Fibroblast of skin of left biceps (primary cell): ENCODE data around the gene DLGAP4.
"Not testable (repeated sequence)": the region's sequence is repeated elsewhere in the genome, so short reads cannot be mapped to it uniquely, and the experiment has no call there.

Source experiments
- DNase-seq, 2 experiments: peaks; one replicate each; pipeline ENCODE4 v3.0.0-alpha.2; 2013; ENCODE audit warnings: low read depth in 2 of 2

DLGAP4 gene

GRCh38 chr20:36541227-36541767 lies 235.2 kb downstream of the DLGAP4 start, which contains the start of gene MYL9:
Gene MYL9 (plus strand): TSS chr20:36541519. CDS start chr20:36544885, 3,366 bp downstream.
- peak; percentile 51 to 54 for DNase-seq

- DNase-seq, result no peak
Measured at GRCh38 chr20:36541768-36542488, 235.8 kb downstream of the DLGAP4 start.

GRCh38 chr20:36542516-36543183 lies 236.5 kb downstream of the DLGAP4 start:
- DNase-seq, result no peak

DNA sequence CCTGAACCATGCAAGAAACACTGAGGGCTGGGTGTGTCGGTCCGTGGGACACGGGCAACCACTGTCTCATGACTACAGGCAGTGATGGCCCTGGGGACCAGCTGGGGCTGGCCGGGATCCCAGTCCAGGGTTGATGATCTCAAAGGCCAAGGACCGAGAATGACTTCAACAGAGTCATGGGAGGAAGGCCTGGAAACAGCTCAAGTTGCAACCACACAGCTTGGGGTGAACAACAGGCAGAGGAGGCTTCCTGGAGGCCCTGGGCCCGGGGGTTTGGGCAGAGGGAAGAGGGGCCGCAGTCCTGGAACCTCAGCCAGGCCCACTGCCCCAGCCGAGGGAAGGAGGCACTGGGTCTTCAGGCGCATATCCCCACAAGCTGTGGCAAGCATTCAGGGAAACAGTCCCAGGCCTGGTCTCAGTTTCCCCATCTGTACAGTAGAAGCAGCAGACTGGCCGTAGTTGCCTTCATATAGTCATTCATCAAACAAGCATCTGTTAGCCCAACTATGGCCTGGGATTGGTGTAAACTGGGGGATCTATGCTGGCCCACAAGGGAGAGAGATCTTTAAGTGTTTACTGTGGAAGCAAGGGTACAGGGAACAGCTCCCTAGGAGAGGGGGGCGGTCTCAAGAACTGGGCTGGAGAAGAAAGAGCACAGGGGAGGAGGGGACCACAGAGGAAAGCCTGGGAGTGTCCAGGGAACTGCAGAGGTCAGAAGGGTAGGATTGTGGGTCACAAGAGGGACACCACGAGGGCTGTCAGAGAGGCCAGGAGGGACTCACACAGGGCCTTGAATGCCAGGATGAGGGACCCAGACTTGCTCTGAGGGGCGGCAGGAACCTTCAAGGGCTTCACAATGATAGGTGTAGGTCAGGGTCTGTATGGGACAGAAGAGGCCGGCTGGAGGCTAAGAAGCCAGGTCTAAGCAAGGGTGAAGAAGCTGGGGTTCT lies 237.3 kb downstream of the DLGAP4 start:
- DNase-seq, result no peak

DNA sequence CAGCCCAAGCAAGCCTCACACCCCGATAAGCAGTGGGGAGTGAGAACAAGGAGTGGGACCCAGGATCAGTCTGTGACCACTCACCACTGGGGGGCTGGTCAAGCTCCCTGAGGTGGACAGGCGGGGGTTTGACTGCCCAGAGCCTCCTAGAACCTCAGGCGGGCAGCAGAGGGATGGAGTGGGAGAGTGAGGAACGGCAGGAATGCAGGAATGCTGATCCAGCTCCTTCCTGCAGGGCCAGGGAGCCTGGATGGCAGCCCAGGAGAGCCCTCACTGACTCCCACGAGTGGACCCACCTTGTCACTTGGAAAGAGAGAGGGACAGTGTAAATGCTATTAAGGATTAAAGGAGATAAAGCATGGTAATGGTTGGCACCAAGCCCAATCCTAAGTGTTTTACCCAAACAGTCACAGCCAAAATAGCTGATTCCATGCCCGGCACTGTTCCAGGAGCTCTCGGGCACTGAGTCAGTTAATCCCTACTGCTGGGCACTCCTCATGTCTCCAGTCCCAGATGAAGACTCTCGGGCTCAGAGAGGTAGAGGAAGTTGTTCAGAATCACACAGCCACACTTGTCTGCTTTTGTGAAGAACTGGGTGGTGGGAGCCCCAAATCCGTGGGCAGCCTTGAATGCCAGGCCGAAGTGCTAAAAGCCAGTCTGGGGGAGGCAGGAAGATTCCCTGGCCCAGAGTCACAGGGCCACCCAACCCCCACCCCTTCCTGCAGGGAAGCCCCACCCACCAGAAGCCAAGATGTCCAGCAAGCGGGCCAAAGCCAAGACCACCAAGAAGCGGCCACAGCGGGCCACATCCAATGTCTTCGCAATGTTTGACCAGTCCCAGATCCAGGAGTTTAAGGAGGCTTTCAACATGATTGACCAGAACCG lies 238.2 kb downstream of the DLGAP4 start:
- DNase-seq, result no peak

DNA sequence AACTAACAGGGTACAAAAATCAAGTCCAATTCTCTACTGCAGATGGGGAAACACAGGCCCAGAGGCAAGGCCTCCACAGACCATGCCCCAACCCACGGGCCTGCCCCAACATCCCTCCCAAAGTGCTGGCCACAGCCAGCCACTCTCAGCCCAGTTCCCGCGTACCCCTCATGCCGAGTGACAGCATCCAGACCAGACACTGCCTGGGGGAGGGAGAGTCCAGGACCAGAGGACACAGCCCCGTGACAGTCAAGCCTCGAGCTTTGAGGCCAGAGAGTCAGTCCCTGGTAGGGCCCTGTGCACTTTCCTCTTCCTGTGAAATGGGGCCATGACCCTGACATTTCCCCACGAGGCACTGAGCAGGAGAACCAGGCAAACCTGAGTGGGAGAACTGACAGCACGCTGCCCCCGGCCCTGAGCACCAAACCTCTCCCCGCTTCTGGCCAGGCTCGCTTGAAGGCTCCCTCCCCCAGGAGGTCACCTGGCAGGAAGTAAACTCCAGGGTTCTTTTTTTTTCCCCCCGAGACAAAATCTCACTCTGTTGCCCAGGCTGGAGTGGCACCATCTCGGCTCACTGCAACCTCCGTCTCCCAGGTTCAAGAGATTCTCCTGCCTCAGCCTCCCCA lies 240.1 kb downstream of the DLGAP4 start:
- no peak for DNase-seq

DNA sequence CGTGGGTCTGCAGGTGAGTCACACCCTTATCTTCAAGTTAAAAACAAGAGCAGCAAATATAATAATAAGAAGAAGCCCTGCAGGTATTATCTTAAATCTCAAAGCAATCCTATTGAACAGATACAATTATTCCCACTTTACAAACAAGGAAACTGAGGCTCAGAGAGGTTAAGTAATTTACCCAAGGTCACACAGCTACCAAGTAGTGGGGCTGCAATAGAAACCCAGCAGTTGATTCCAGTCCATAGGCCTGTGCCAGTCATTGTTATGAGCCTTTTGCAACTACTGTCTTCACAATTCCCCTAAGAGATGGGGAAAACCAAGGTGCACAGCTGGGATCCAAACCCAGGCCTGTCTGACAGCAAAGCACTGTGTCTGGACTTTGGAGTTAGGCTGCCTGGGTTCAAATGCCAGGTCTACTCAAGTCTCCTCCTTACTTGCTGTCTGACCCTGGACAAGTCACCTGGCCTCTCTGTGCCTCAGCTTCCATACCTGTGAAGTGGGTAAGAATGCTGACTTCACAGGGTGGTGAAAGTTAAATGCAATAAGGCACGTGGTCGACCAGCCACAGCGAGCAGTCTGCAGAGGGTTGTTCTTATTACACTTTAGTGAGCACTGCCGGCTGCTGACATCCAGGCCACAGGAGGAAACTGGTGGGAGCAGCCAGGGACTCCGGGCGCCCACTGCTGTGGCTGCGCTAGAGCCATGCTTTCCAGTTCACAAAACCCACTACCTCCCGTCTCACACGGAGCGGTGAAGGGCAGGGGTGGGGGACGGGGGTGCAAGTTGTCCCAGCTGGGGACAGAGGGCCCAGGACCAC lies 241.3 kb downstream of the DLGAP4 start:
- no peak for DNase-seq

DNA sequence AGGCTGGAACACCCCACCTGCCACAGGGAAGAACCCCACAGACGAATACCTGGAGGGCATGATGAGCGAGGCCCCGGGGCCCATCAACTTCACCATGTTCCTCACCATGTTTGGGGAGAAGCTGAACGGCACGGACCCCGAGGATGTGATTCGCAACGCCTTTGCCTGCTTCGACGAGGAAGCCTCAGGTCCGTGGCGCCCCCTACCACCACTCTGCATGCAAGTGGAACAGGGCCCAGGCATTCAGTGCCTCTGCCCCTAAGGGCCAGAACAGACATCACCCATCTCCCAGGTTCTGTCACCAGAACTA lies 241.8 kb downstream of the DLGAP4 start:
- DNase-seq, result no peak

DNA sequence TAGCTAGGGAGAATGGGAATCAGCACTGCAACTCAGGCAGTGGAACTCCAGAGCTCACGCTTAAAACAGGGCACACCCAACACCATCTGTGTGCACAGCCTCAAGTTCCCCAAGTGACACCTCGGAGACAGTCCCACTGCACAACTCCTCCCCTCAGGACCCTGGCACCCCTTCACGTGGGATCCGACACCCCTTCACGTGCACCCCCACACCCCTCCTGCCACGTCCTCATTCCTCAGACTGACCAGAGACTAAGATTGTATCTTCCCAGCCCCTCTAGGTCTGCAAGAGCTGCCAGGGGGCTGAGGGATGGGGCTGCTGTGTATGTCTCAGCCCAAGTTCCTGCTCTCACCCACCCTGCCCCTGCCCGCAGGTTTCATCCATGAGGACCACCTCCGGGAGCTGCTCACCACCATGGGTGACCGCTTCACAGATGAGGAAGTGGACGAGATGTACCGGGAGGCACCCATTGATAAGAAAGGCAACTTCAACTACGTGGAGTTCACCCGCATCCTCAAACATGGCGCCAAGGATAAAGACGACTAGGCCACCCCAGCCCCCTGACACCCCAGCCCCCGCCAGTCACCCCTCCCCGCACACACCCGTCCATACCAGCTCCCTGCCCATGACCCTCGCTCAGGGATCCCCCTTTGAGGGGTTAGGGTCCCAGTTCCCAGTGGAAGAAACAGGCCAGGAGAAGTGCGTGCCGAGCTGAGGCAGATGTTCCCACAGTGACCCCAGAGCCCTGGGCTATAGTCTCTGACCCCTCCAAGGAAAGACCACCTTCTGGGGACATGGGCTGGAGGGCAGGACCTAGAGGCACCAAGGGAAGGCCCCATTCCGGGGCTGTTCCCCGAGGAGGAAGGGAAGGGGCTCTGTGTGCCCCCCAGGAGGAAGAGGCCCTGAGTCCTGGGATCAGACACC lies 242.8 kb downstream of the DLGAP4 start:
- DNase-seq, result no peak

DNA sequence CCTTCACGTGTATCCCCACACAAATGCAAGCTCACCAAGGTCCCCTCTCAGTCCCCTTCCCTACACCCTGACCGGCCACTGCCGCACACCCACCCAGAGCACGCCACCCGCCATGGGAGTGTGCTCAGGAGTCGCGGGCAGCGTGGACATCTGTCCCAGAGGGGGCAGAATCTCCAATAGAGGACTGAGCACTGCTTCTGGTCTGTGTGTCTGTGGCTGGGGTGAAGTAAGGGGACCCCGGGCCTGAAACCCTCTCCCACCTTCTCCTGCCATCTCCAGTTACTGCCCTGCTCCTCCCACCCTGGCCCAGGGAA lies 243.4 kb downstream of the DLGAP4 start:
- no peak for DNase-seq

GRCh38 chr20:36549942-36550789 lies 244.0 kb downstream of the DLGAP4 start:
- DNase-seq, result no peak

- no peak for DNase-seq
Measured at GRCh38 chr20:36550790-36551299, 244.7 kb downstream of the DLGAP4 start.

- no peak for DNase-seq
Measured at GRCh38 chr20:36555248-36555647, 249.1 kb downstream of the DLGAP4 start.

DNA sequence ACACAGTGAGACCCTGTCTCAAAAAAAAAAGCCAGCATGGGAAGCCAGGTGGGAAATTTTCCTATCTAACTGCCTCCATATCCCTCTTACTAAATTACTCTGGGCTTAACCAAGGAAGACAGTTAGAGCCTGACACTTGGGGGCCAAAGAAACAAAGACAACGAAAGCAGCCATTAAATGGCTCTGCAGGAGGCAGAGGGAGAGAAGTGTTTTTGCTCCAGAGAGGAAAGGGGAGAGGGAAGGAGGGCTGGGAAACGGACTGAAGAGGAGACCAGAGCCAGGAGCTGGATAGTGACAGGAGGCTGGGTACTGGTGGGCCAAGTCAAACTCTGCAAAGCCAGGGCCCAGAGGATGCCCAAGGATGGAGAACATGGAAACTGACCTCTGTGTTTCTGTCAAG lies 256.6 kb downstream of the DLGAP4 start:
- no peak for DNase-seq

DNA sequence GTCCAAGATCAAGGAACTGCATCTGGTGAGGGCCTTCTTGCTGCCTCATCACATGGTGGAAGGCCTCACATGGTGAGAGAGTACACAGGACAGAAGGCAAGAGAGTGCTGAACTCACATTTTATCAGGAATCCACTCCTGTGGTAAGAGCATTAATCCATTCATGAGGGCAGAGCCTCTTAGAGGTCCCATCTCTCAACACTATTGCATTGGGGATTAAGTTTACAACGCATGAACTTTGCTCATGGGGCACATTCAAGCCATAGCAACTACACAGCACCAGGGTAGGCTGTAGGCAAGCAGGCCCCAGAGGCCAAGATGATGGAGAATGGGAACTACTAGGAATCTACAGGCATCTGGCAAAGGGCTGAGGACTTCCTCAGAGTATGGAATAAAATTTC lies 257.2 kb downstream of the DLGAP4 start:
- DNase-seq, result no peak

DNA sequence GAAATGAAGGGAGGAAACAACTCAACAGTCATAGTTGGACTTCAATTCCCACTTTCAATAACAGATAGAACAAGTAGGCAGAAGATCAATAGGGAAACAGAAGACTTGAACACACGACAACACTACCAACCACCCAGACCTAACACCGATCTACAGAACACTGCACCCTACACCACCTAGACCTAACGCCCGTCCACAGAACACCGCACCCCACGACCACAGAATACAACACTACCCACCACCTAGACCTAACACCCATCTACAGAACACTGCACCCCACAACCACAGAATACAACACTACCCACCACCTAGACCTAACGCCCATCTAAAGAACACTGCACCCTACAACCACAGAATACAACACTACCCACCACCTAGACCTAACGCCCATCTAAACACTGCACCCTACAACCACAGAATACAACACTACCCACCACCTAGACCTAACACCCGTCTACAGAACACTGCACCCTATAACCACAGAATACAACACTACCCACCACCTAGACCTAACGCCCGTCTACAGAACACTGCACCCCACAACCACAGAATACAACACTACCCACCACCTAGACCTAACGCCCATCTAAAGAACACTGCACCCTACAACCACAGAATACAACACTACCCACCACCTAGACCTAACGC lies 258.1 kb downstream of the DLGAP4 start:
- DNase-seq, result not testable (repeated sequence)

DNA sequence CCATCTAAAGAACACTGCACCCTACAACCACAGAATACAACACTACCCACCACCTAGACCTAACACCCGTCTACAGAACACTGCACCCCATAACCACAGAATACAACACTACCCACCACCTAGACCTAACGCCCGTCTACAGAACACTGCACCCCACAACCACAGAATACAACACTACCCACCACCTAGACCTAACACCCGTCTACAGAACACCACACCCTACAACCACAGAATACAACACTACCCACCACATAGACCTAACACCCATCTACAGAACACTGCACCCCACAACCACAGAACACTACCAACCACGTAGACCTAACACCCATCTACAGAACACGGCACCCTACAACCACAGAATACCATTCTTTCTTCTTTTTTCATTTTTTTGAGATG lies 258.6 kb downstream of the DLGAP4 start:
- not testable (repeated sequence) for DNase-seq
